Activated gamma-delta T cell treated with Interleukin-2 at 50 U/mL for 16 hours (primary cell): Measurements from ENCODE around the gene RAB11FIP5.

ENCODE experiments used
- DNase-seq: peaks from one replicate; pipeline ENCODE4 v3.0.0-alpha.2; 2020

RAB11FIP5 gene

DNA sequence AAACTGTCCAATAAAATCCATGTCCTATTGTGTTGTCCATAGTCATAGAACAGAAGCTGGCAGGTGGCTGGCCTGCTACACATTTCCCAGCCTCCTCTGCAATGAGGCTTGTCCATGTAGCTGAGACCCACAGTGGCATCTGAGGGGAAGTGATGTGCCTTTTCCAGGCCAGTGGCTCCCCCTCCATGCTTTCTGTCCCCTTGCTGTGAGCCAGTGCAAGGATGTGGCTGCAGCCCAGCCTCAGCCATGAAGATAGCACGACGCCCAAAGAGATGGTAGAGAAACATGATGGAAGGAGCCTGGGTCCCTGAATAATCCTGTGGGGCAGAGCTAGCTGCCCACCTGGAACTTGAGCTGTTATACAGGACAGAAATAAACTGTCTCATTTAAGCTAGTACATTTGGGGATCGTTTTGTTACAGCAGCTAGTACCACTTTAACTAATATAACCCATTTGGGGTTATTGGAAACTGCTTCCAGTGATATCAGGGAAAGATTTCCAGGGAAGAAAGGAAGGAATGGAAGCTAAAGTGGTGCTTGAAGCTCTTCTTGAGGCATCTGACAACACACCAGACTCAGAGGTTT lies 81.6 kb downstream of the RAB11FIP5 start:
- DNase-seq = no peak

DNA sequence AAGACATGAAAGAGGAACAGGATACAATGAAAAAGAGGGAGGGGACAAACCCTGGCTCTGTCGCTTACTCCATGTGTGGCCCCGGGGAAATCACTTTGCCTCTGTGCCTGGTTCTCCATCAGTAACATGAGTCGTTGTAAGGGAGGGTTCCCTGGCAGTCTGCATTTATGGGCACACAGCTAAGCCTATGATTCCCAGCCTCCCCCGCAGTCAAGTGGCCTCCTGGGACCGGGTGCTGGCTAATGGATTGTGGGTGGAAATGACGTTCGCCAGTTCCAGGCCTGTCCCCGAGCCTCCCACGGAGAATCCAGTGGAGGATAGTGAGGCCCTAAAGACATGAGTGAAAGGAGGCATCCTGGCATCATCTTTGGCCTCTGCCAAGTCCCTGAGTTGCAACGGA lies 83.9 kb downstream of the RAB11FIP5 start:
- no peak for DNase-seq

DNA sequence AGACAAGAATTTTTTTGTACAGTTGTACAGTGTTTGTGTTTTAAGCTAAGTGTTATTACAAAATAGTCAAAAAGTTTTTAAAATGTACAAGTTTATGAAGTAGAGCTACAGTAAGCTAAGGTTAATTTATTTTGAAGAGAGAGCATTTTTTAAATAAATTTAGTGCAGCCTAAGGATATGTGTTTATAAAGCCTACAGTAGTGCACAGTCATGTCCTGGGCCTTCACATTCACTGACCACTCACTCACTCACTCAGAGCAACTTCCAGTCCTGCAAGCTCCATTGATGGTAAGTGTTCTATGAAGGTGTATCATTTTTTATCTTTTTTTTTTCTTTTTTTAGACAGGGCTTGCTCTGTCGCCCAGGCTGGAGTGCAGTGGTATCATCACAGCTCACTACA lies 85.4 kb downstream of the RAB11FIP5 start:
- no peak for DNase-seq

DNA sequence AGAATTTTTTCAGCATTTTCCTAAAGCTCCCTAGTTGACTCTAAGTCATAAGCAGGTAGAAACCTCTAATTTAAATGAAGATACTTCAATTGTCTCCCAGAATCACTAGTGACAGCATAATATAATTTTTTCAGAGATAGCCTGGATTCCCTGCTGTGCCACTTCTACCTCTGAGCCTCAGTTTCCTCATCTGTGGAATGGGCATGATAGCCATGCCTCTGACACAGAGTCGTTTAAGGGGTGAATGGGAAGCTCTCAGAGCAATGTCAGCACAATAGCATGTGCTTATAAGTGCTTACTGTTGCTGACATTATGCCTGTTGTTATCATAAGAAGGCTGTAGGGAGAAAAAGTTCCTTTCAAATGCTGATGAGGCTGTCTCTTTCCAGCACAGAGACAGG lies 89.3 kb downstream of the RAB11FIP5 start:
- no peak for DNase-seq
